H9 (cell line): ENCODE data around the gene PPP1R18. TPM values are rescaled to one million over a fixed set of nuclear protein-coding genes. Genes with fewer than 3 reads are reported as not detected.
"Not testable (repeated sequence)": the region's sequence is repeated elsewhere in the genome, so short reads cannot be mapped to it uniquely, and the experiment has no call there.

Experiments used
- DNase-seq: peaks from one replicate; pipeline ENCODE4 v3.0.0-alpha.2; 2017
- H2AFZ ChIP-seq: one replicate; pipeline ENCODE4 v1.6.1; 2013; ENCODE audit warnings: mild to moderate bottlenecking, low read length, control low read depth, moderate library complexity
- H2AK5ac ChIP-seq: 2 replicates; pipeline ENCODE4 v1.6.1; 2013; ENCODE audit warnings: low read length, control low read depth, mixed read lengths; ENCODE audit not compliant: insufficient read length
- H2BK120ac ChIP-seq: one replicate; pipeline ENCODE4 v1.6.1; 2013; ENCODE audit warnings: low read depth, mild to moderate bottlenecking, low read length, control low read depth, inconsistent platforms; ENCODE audit not compliant: poor library complexity, severe bottlenecking
- H2BK12ac ChIP-seq: 2 replicates; pipeline ENCODE4 v1.6.1; 2013; ENCODE audit warnings: low read length, control low read depth, mixed read lengths, low read depth; ENCODE audit not compliant: insufficient read length
- H2BK15ac ChIP-seq: 2 replicates; pipeline ENCODE4 v1.6.1; 2013; ENCODE audit warnings: low read depth, low read length, control low read depth
- H2BK20ac ChIP-seq: one replicate; pipeline ENCODE4 v1.6.1; 2013; ENCODE audit warnings: low read depth, mild to moderate bottlenecking, low read length, control low read depth, inconsistent platforms; ENCODE audit not compliant: poor library complexity, severe bottlenecking
- H2BK5ac ChIP-seq: 2 replicates; pipeline ENCODE4 v1.6.1; 2013; ENCODE audit warnings: low read length, control low read depth, mixed read lengths; ENCODE audit not compliant: insufficient read length
- H3K14ac ChIP-seq: 2 replicates; pipeline ENCODE4 v1.6.1; 2013; ENCODE audit warnings: low read length, control low read depth; ENCODE audit not compliant: insufficient read depth
- H3K18ac ChIP-seq: 2 replicates; pipeline ENCODE4 v1.6.1; 2013; ENCODE audit warnings: low read depth, mild to moderate bottlenecking, mixed read lengths, low read length, control low read depth; ENCODE audit not compliant: insufficient read length
- H3K23ac ChIP-seq: 2 replicates; pipeline ENCODE4 v1.6.1; 2013; ENCODE audit warnings: low read length, control low read depth, mixed read lengths, low read depth; ENCODE audit not compliant: insufficient read length
- H3K23me2 ChIP-seq: 2 replicates; pipeline ENCODE4 v1.6.1; 2013; ENCODE audit warnings: low read depth, mild to moderate bottlenecking, mixed read lengths, low read length, control low read depth; ENCODE audit not compliant: insufficient read length, poor library complexity, severe bottlenecking
- H3K27ac ChIP-seq: 2 replicates; pipeline ENCODE4 v1.5.1; 2013; ENCODE audit warnings: low read length, control low read depth, mixed read lengths, low read depth; ENCODE audit not compliant: insufficient read length
- H3K27me3 ChIP-seq: 2 replicates; pipeline ENCODE4 v1.6.1; 2013; ENCODE audit warnings: low read length, control low read depth, inconsistent platforms; ENCODE audit not compliant: insufficient read depth
- H3K4ac ChIP-seq: 2 replicates; pipeline ENCODE4 v1.6.1; 2013; ENCODE audit warnings: low read depth, mild to moderate bottlenecking, control low read depth, inconsistent platforms, low read length, moderate library complexity
- H3K4me1 ChIP-seq: 2 replicates; pipeline ENCODE4 v1.6.1; 2013; ENCODE audit warnings: low read length, control low read depth, inconsistent platforms; ENCODE audit not compliant: insufficient read depth
- H3K4me2 ChIP-seq: 2 replicates; pipeline ENCODE4 v1.6.1; 2013; ENCODE audit warnings: low read length, control low read depth, mixed read lengths; ENCODE audit not compliant: insufficient read length, insufficient read depth
- H3K56ac ChIP-seq: 2 replicates; pipeline ENCODE4 v1.6.1; 2013; ENCODE audit warnings: low read depth, mild to moderate bottlenecking, mixed read lengths, low read length, control low read depth; ENCODE audit not compliant: insufficient read length
- H3K79me1 ChIP-seq: 2 replicates; pipeline ENCODE4 v1.6.1; 2013; ENCODE audit warnings: low read depth, mild to moderate bottlenecking, moderate library complexity, low read length, control low read depth, inconsistent platforms; ENCODE audit not compliant: insufficient read depth, poor library complexity, severe bottlenecking
- H3K79me2 ChIP-seq: 2 replicates; pipeline ENCODE4 v1.6.1; 2013; ENCODE audit warnings: low read length, control low read depth, inconsistent platforms; ENCODE audit not compliant: insufficient read depth
- H3K9ac ChIP-seq: 2 replicates; pipeline ENCODE4 v1.6.1; 2013; ENCODE audit warnings: low read length, control low read depth, mixed read lengths; ENCODE audit not compliant: insufficient read length; ENCODE audit errors: extremely low read depth
- H3K9me3 ChIP-seq: one replicate; pipeline ENCODE4 v1.6.1; 2013; ENCODE audit warnings: low read depth, low read length, inconsistent platforms; ENCODE audit not compliant: control insufficient read depth
- H3T11ph ChIP-seq: one replicate; pipeline ENCODE4 v1.6.1; 2013; ENCODE audit warnings: mild to moderate bottlenecking, low read length, control low read depth, inconsistent platforms
- H4K20me1 ChIP-seq: one replicate; pipeline ENCODE4 v1.6.1; 2013; ENCODE audit not compliant: control insufficient read depth, insufficient read length, insufficient read depth
- H4K5ac ChIP-seq: 2 replicates; pipeline ENCODE4 v1.6.1; 2013; ENCODE audit warnings: low read depth, mild to moderate bottlenecking, mixed read lengths, low read length, control low read depth; ENCODE audit not compliant: insufficient read length
- H4K8ac ChIP-seq: replicated peaks from 2 replicates; pipeline ENCODE4 v1.6.1; 2013; ENCODE audit warnings: low read length, control low read depth, mixed read lengths, low read depth; ENCODE audit not compliant: insufficient read length
- H4K91ac ChIP-seq: 2 replicates; pipeline ENCODE4 v1.6.1; 2013; ENCODE audit warnings: low read depth, mild to moderate bottlenecking, moderate library complexity, mixed read lengths, low read length, control low read depth; ENCODE audit not compliant: insufficient read length
- H3K27ac Mint-ChIP-seq, 3 experiments: 2 replicates in 2 of 3; 3 replicates in 1 of 3; pipeline ENCODE4 v1.8.0; 2020 to 2021; ENCODE audit warnings: mixed read lengths in 3 of 3, mild to moderate bottlenecking in 1 of 3, moderate library complexity in 1 of 3
- H3K27me3 Mint-ChIP-seq: 2 replicates; pipeline ENCODE4 v1.8.0; 2021; ENCODE audit warnings: low read depth, mild to moderate bottlenecking, moderate library complexity, mixed read lengths
- H3K36me3 Mint-ChIP-seq, 3 experiments: 2 replicates in 2 of 3; 3 replicates in 1 of 3; pipeline ENCODE4 v1.8.0; 2020 to 2021; ENCODE audit warnings: low read depth in 3 of 3, mixed read lengths in 3 of 3; ENCODE audit not compliant: insufficient read depth in 1 of 3
- H3K4me1 Mint-ChIP-seq, 2 experiments: 2 replicates each; pipeline ENCODE4 v1.8.0; 2020; ENCODE audit warnings: mixed read lengths in 2 of 2
- H3K4me3 Mint-ChIP-seq, 2 experiments: 2 replicates in 1 of 2; 3 replicates in 1 of 2; pipeline ENCODE4 v1.8.0; 2020 to 2021; ENCODE audit warnings: mild to moderate bottlenecking in 2 of 2, mixed read lengths in 2 of 2, moderate library complexity in 1 of 2
- H3K9me3 Mint-ChIP-seq, 2 experiments: 2 replicates in 1 of 2; 3 replicates in 1 of 2; pipeline ENCODE4 v1.8.0; 2020; ENCODE audit warnings: mild to moderate bottlenecking in 2 of 2, mixed read lengths in 2 of 2, moderate library complexity in 1 of 2
- CTCF ChIP-seq: fragments of 200-600 bp; sonication (generic); conservative IDR thresholded peaks from 3 replicates; pipeline ENCODE4 v1.8.0; 2021; ENCODE audit warnings: antibody characterized with exemption, mild to moderate bottlenecking
- WGBS: extraction: QIAGEN DNeasy Blood & Tissue Kit; methylation state at CpG from one replicate; pipeline ENCODE4 v1.1.7; 2013; ENCODE audit warnings: missing lambda C conversion rate, low lambda C conversion rate, mixed read lengths; ENCODE audit not compliant: insufficient read length; ENCODE audit errors: extremely low coverage; 5-methylcytosine and 5-hydroxymethylcytosine counted together
- total RNA-seq: library from RNA; stranded (reverse); gene quantifications from 2 replicates; pipeline ENCODE4 v1.2.1, GENCODE V29; 2021

Gene PPP1R18
- total RNA-seq, 1 experiment from 2014 or later = 28.0 TPM

GRCh38 chr6:30670760-30671527, 15.5 kb downstream of the PPP1R18 start:
- no peaks in the 10 kb centered on the region; a peak in 1 of 5 replicates for H3K9me3 Mint-ChIP-seq
- peak overlapping the region; percentile 59 to 89; a peak in 4 of 5 replicates for H3K4me3 Mint-ChIP-seq
- peak; percentile 43 for TF ChIP-seq CTCF
- no peak for DNase-seq
- Histone ChIP-seq H3K23ac (no peak overlapping the region), H2BK12ac (no peak overlapping the region), H3K56ac (no peak overlapping the region), H3K4me1 (no peaks in the 10 kb centered on the region), H4K91ac (no peak overlapping the region), H3K14ac (no peak overlapping the region), H3K4ac (no peak overlapping the region), H3K18ac (no peak overlapping the region), H3K4me2 (no peak overlapping the region), H4K20me1 (no peaks in the 10 kb centered on the region), H3K79me2 (no peaks in the 10 kb centered on the region), H3K27me3 (no peaks in the 10 kb centered on the region), H3T11ph (no peak overlapping the region), H4K5ac (no peak overlapping the region), H4K8ac (no peak overlapping the region), H3K23me2 (peaks cover 4% of the 10 kb centered on the region), H2AK5ac (no peak overlapping the region), H2BK120ac (no peak overlapping the region), H2BK5ac (no peak overlapping the region), H2BK15ac (no peak overlapping the region), H3K27ac (no peak overlapping the region), H3K9me3 (no peaks in the 10 kb centered on the region), H2AFZ (no peak overlapping the region), H3K9ac (no peak overlapping the region), H3K79me1 (peaks cover 9% of the 10 kb centered on the region), H2BK20ac (no peak overlapping the region)
- peaks cover 9 to 38% (median 27%) of the 10 kb centered on the region in 3 experiments; a peak in 5 of 7 replicates for H3K36me3 Mint-ChIP-seq
- H3K27ac Mint-ChIP-seq = no peak overlapping the region
- peaks cover 2 to 7% of the 10 kb centered on the region in 2 experiments; a peak in 3 of 4 replicates for H3K4me1 Mint-ChIP-seq
- no peaks in the 10 kb centered on the region for H3K27me3 Mint-ChIP-seq
- no CpG with 5 or more reads among the region's 27 CpGs for WGBS

DNA sequence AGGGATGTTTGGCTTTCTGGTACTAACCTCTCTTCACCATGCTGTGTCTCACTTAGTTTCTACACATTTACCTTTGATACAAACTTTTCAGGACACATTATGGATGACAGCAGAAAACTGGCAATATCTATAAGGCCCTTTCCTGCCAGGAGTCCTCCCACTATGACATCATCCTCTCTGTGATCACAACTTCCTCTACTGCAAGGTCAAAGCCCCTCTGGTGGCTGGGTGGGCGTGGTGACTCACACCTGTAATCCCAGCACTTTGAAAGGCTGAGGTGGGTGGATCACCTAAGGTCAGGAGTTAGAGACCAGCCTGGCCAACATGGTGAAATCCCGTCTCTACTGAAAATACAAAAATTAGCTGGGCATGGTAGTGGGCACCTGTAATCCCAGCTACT, 20.1 kb downstream of the PPP1R18 start:
- H3K23me2 ChIP-seq, H3K4me1 Mint-ChIP-seq, H3K79me2 ChIP-seq, H2AFZ ChIP-seq, H3K4me2 ChIP-seq, H3K79me1 ChIP-seq, H3K27ac ChIP-seq, H3K27me3 Mint-ChIP-seq, H2BK15ac ChIP-seq, H4K5ac ChIP-seq, H3K9me3 Mint-ChIP-seq, H3K9ac ChIP-seq, H4K20me1 ChIP-seq, H3K4ac ChIP-seq, H3K56ac ChIP-seq, H4K91ac ChIP-seq, H2BK12ac ChIP-seq, H2AK5ac ChIP-seq, H3K18ac ChIP-seq, H3K23ac ChIP-seq, H3K14ac ChIP-seq, H3K4me3 Mint-ChIP-seq, H3K4me1 ChIP-seq, H4K8ac ChIP-seq, DNase-seq, H2BK20ac ChIP-seq, H3T11ph ChIP-seq, H3K27me3 ChIP-seq, H2BK120ac ChIP-seq, H2BK5ac ChIP-seq, H3K27ac Mint-ChIP-seq, H3K9me3 ChIP-seq: not testable (repeated sequence)
- WGBS = no CpG with 5 or more reads among the region's 2 CpGs
- peaks cover 30 to 78% (median 63%) of the 10 kb centered on the region in 3 experiments; a peak in 6 of 7 replicates for H3K36me3 Mint-ChIP-seq
